ENCODE measurements around the gene STOM. TPM values are rescaled to one million over a fixed set of nuclear protein-coding genes. Genes with fewer than 3 reads are reported as not detected.

STOM gene
- total RNA-seq, 2 donors from 2014 or later = 59.9 to 70.5 TPM

- Histone ChIP-seq H3K4me3 (no peak overlapping the region), H3K27ac (no peak overlapping the region), H3K4me1 (peaks cover 30% of the 10 kb centered on the region), H3K36me3 (replicated peaks in 1 of 2; ENCODE audit: insufficient read depth in 1 of 2, low read depth in 2 of 2) (no peaks in the 10 kb centered on the region), H3K27me3 (no peaks in the 10 kb centered on the region), H3K9me3 (no peaks in the 10 kb centered on the region)
- TF ChIP-seq CTCF (IDR thresholded peaks at IDR 0.05) (no peak), POLR2A (IDR thresholded peaks at IDR 0.05) (no peak)
- WGBS, 2 donors = 81% methylated on average over 3 of the region's 3 CpGs
- ATAC-seq = no peak
- intact Hi-C loops (cut with DNase I) = no loop called here
- no peak for DNase-seq
These were observed 10.4 kb downstream of the STOM start for GRCh38 chr9:121359351-121360294.

- Histone ChIP-seq H3K4me3 (no peak overlapping the region), H3K9me3 (no peaks in the 10 kb centered on the region), H3K36me3 (replicated peaks in 1 of 2; ENCODE audit: insufficient read depth in 1 of 2, low read depth in 2 of 2) (no peaks in the 10 kb centered on the region), H3K27ac (peak overlapping the region in 1 of 4 donors; percentile 30), H3K27me3 (no peaks in the 10 kb centered on the region), H3K4me1 (peaks cover 25% of the 10 kb centered on the region)
- DNase-seq (no peak), ATAC-seq (no peak)
- WGBS, 2 donors = 51 to 60% methylated on average over 3 of the region's 3 CpGs
- TF ChIP-seq CTCF (IDR thresholded peaks at IDR 0.05) (no peak), POLR2A (IDR thresholded peaks at IDR 0.05) (no peak)
- intact Hi-C loops (cut with DNase I) = no loop called here
These were observed 11.3 kb downstream of the STOM start for GRCh38 chr9:121358751-121359150.

GRCh38 chr9:121357011-121357410 lies 13.0 kb downstream of the STOM start:
- Histone ChIP-seq H3K36me3 (replicated peaks in 1 of 2; ENCODE audit: insufficient read depth in 1 of 2, low read depth in 2 of 2) (no peaks in the 10 kb centered on the region), H3K27me3 (no peaks in the 10 kb centered on the region), H3K4me3 (no peak overlapping the region), H3K27ac (peak overlapping the region in 2 of 4 donors; percentile 44 to 53), H3K4me1 (peaks cover 16% of the 10 kb centered on the region), H3K9me3 (no peaks in the 10 kb centered on the region)
- TF ChIP-seq CTCF (IDR thresholded peaks at IDR 0.05) (no peak), POLR2A (IDR thresholded peaks at IDR 0.05) (no peak)
- DNase-seq = no peak
- WGBS, 2 donors = 70 to 74% methylated on average over 3 of the region's 3 CpGs
- intact Hi-C loops (cut with DNase I) = no loop called here
- ATAC-seq = no peak

- ATAC-seq (no peak), DNase-seq (no peak)
- Histone ChIP-seq H3K27me3 (no peaks in the 10 kb centered on the region), H3K27ac (peak overlapping the region in 1 of 4 donors; percentile 21), H3K4me3 (no peak overlapping the region), H3K9me3 (no peaks in the 10 kb centered on the region), H3K36me3 (replicated peaks in 1 of 2; ENCODE audit: insufficient read depth in 1 of 2, low read depth in 2 of 2) (no peaks in the 10 kb centered on the region), H3K4me1 (peaks cover 36% of the 10 kb centered on the region)
- TF ChIP-seq POLR2A (IDR thresholded peaks at IDR 0.05) (no peak), CTCF (IDR thresholded peaks at IDR 0.05) (no peak)
- intact Hi-C loops (cut with DNase I) = no loop called here
- 76 to 81% methylated on average over 5 of the region's 5 CpGs for WGBS, 2 donors
These were observed 15.3 kb downstream of the STOM start for GRCh38 chr9:121354762-121355161.

All from body of pancreas (tissue), 4 donors.